IPS-11a (cell line): Measurements from ENCODE around the gene C7orf25.

Experiments
- H3K4me3 ChIP-seq: one replicate; pipeline ENCODE4 v1.5.1; 2013; ENCODE audit warnings: low read depth, low read length, control low read depth

C7orf25 gene

DNA sequence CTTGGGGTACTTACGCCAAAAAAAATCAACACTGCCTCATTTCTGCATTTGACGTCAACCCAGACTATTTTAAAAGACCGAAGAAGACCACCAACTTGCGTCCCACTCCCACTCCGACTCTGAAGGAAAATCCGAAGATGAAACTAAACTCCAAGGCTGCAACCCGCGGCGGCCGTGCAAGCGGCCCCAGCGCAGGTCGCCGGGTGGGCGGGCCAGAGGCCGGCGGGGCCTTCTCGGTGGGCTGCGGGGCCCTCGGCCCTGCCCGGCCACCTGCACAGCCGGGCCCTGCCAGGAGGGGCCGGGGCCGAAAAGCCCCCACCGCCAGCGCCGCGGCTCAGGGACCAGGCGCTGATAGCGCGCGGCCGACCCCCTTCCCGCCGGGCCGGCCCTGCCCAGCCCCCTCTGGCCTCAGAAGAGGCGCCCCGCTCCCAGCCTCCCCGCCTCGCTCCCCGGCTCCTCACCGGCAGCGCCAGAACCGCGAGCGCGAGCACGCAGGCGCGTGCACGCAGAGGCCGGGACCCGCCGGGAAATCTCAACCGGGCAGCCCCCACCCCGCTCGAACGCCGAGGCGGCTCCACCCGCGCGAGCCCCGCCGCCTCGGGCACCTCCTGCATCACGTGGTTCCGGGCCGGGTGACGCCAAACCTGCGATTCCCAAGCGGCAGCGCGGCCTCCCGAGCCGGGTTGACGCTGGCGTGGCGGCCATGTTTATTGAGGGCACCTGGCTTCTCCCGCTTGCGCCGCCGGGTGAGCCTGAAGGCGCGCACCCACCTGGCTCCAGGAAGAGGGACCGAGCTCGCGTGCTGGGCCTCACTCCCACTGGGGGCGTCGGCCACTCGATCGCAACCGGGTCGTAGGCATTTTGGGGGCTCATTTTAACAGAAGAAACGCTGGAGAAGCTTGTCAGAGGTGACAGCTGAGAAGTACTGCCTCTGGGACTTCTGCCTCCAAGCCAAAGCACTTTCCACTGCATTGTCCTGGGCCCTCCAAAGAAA lies at the start of gene C7orf25:
TSS of gene C7orf25 (minus strand) at position 617 of the 994 bp plus-strand sequence. CDS start 1,170 bp downstream, outside the sequence.
- peak within 1 kb of the TSS; percentile 70 for H3K4me3 ChIP-seq

DNA sequence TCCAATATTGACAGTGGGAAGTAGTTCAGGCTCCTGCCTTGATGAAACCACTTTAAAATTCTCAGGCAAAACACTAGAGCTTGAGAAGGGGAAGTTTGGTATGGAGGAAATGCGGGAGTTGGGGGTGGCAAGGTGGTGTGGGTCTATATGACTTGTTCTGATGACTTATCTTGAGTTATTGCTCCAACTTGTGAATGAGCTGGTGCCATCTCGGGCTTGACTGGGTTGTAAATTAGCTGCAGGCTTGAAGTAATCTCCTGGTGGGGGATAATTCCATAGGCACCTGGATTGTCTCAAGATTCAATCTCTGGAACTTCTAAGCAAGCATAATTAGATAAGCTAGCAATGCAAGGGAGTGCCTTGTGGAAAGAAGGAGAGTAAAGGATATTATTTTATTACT lies 49.3 kb upstream of the C7orf25 start:
- no peak overlapping the region for H3K4me3 ChIP-seq

DNA sequence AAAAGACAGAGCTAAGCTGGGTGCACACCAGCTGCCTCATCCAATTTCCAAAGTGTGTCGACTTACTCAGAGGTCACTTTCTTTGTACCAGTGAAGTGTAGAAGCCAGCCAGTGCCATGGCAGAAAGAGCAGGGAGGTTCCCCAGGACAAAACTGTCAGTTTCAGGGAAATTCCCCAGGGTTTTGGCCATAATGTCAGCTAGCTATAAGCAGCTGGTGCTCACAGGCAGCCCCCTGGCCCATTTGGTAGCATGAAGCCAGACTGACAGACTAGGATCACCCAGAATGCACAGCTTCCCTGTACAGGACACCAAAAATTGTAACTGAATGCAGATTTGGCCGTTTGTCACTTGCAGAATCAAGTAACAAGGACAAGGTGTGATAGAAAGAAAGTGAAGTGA lies 48.9 kb upstream of the C7orf25 start:
- no peak overlapping the region for H3K4me3 ChIP-seq

DNA sequence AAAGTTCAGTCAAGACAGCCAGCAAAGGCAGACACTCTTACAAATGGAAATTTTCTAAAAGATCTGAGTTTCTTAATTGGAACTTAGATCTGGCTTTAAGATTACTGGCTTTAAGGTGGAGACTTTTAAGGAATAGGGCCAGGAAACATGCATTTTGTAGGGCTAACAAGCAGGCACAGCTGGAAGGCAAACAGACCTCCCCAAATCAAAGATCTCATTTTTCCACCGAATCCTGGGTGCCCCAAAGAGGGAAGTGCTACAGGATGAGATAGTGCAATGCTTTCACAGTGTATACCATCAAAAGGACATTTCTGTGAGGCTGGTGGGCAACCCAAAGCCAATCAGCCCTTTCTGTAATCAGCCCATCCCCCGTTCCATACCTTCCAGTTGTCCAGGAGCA lies 47.7 kb upstream of the C7orf25 start:
- no peak overlapping the region for H3K4me3 ChIP-seq

DNA sequence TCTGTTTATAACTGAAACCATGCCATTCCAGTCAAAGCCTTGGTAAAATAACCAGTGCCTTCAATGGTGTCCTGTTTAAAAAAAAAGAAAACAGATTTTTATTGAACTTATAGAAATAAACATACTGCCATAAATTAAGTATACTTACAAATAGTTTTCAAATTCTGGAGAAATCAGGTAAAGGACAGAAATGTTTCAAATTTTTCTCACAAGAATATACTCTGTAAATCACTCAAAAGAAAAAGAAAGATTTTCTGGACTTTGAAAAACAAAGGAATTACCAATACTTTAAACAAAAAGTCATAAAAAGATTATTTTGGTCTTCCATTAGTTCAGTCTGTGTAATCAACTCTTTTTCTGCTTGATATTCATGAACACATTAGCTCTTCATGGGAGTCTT lies 44.2 kb upstream of the C7orf25 start:
- no peak overlapping the region for H3K4me3 ChIP-seq

DNA sequence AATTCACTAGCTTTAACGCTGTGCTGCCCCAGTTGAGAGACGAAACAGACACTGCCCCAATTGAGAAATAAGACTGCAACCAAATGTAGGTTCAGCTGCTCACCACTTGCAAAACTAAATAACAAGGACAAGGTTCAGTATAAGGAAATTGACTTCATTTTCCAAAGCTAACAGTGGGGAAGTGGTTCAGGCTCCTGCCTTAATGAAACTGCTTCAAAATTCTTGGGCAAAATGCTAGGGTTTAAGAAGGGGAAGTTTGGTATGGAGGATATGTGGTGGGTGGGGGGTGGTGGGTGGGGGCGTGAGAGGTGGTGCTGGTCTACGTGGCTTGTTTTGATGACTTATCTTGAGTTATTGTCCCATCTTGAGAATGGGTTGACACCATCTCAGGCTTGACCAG lies 42.1 kb upstream of the C7orf25 start:
- H3K4me3 ChIP-seq, result no peak overlapping the region

DNA sequence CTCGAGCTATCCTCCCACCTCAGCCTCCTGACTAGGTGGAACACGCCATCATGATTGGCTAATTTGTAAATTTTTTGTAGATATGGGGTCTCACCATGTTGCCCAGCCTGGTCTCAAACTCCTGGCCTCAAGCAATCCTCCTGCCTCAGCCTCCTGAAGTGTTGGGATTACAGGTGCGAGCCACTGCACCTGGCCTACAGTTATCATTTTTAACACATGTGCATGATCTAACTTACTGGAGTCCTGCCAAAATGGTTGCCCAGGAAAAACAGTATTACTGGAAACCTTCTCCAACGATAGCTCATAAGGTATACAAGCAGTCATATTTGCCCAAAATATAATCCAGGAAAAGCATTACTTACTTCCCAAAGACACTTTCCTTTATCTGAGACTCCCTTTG lies 40.5 kb upstream of the C7orf25 start:
- H3K4me3 ChIP-seq, result no peak overlapping the region

DNA sequence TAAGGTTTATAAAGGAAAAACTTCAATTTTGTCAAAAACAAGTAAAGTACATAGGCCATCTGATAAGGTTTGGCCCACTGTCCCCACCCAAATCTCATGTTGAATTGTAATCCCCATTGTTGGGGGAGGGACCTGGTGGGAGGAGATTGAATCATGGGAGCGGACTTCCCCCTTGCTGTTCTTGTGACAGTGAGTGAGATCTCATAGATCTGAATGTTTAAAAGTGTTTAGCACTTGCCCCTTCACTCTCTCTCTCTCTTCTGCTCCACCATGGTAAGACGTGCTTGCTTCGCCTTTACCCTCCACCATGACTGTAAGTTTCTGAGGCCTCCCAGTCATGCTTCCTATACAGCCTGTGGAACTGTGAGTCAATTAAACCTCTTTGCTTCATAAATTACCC lies 38.5 kb upstream of the C7orf25 start:
- no peak overlapping the region for H3K4me3 ChIP-seq

DNA sequence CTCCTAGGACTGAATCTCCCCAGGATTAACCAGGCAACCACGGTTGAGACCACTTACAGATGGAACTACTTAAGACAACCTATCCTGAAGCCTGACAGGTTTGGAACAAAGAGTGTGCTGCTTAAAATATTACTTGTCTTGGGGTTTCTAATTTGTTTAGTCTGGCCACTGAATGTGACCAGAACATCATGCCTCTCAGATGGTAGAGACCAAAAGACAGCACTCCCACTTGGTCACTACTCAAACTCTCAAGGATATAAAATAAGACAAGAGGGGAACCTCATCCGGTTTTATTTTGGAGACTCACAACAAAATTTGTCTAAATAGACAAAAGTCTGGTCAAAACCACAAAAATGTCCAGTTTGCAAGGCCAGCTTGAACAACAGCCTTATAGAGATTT lies 35.7 kb upstream of the C7orf25 start:
- H3K4me3 ChIP-seq, result no peak overlapping the region

DNA sequence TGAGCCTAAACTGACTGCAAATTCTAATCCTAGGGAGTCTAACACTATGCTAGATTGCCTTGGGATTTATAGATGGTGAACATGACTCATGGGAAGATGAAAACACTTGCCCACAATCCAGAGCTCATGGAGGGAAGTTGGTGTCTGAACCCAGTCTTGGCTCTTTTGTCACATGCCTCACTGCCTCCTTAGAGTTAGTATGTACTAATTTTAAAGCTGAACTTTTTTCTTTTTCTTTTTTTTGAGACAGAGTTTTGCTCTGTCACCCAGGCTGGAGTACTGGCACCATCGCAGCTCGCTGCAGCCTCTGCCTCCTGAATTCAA lies 34.7 kb upstream of the C7orf25 start:
- H3K4me3 ChIP-seq, result no peak overlapping the region

DNA sequence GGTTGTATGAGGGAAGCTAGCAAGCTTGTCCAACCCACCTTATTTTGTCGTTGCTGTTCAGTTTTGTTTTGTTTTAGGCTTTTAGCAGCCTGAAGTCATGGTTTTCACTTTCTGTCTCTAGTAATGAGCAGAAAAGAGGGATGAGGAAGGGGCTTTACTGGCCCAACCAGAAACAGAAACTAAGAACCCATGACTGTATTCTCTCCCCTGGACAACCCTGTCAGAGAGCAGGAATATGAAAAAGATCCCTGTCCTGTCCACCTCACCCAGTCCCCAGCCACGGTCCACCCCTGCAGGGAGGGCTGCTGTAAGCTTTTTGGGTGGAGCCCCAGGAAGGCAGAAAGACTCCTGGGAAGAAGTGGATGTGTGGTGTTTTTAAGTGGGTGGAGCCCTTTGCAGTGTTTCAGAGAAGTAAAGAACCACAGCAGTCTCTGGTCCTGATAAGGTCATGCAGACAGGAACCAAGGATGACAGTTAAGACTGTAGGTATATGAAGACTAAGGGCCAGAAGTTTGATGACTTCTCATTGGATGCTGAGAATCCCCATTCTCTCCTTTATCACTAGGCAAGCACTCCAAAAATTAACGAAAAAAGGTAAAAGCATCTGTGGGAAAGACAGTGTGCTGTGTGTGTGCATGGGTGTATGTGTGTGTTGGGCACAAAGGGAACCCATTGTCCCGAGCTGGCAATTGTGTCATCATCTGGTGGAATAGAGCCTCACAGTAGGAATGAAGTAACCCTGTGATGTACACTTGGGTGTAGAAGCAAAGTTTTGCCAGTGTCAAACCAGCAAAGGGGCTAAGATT lies 34.2 kb upstream of the C7orf25 start:
- no peak overlapping the region for H3K4me3 ChIP-seq

DNA sequence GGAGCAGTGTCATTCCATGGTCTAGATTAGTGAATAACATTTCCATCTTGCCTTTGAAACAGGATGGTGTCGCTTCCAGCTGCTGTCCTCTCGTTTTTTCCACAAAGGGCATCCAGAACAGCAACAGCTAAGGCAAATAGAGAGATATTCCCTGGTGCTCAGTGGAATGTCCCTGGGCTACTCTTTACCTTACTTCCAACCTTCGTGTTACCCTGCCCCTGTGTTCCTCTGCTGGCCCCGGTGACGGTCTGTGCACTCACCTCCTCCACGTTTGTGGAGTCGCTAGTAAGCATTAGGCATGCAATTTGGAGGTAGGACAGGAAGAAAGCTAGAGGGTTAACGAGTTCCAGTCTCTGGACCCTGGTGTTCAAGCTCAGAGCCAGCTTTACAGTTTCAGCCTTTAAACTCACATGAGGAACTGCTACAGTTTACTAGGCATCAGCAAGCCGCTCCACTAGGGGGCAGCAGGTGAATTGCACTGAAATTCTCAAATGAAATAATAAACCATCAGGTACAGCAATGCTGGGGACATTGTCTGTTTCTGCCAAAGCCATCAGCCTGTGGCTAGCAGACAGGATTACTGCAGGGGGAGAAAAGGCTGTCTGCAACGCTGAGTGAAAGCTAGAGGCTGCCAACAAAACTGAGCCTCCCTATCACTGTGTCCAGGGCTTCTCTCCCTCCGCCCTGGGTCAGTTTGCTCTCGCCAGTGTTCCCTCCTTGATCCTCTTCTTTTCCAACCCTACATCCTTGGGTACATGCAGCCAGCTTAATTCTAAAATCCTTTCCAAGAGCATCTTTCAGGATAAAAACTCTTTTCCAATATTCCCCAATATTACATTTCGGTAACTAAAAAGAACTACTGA lies 29.3 kb upstream of the C7orf25 start:
- no peak overlapping the region for H3K4me3 ChIP-seq

DNA sequence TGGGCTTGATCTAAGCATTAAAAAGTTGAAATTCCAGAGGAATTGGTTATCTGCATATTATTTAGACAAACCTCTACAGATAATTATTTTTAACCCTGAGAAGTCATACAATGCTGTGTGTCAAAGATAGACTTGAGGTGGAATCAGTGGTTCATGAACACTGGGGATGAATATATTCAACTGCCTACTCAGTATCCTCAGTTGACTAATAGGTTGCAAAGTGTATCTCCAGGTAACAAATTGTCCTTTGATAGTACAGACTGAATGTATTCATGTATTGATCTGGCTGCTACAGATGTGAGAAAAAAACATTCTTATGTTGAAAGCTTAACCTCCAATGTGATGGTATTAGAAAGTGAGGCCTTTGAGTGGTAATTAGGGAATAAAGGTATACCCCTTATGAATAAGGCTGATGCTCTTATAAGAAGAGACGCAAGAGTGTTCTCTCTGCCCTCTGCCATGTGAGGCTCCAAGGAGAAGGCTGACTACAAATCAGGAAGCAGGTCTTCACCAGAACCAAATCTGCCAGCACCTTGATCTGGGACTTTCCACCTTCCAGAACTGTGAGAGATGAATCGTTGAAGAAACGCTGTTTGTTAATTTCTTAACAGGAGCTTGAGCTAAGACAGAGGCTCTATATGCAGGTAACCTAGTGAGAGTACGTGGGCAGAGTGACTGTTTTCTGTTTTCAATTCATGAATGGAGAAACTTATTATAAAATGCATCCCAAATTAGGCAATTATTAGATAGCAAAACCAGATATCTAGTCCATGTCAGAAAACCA lies 27.8 kb upstream of the C7orf25 start:
- no peak overlapping the region for H3K4me3 ChIP-seq

DNA sequence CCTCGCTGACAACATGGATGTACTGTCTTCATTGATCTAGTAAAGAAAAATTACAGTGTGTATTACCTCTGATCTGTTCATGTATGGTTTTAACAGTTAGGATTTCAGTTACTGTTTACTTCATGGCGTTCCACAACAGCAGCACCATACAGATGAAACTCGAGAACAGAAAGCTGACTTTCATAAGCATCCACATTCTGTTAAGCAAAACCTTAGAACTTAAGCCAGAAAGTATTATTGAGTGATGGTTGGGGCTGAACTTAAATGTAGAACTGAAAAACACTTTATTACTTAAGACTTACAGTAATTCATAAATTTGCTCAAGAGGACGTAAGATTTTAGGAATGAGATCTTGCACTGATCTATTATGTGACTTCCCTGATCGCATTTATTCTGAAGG lies 24.0 kb upstream of the C7orf25 start:
- no peak overlapping the region for H3K4me3 ChIP-seq

DNA sequence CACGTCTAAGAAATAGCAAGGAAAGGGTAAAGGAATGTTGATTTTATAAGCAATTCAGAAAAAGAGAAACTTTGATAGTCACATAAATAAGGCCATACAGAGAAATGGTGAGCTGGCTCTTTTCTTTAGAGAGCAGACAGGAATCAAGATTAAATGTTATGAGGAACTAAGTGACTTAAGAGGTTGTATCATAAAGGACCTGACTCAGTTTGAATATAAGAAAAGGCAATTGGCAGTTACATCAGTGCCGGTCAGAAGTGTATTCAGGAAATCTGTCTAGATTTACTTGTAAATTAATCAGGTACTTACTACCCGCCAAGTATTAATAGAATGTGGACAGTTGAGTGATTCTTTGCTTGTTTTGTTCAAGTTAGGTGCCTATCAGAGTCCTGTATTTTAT lies 22.4 kb upstream of the C7orf25 start:
- H3K4me3 ChIP-seq, result no peak overlapping the region

DNA sequence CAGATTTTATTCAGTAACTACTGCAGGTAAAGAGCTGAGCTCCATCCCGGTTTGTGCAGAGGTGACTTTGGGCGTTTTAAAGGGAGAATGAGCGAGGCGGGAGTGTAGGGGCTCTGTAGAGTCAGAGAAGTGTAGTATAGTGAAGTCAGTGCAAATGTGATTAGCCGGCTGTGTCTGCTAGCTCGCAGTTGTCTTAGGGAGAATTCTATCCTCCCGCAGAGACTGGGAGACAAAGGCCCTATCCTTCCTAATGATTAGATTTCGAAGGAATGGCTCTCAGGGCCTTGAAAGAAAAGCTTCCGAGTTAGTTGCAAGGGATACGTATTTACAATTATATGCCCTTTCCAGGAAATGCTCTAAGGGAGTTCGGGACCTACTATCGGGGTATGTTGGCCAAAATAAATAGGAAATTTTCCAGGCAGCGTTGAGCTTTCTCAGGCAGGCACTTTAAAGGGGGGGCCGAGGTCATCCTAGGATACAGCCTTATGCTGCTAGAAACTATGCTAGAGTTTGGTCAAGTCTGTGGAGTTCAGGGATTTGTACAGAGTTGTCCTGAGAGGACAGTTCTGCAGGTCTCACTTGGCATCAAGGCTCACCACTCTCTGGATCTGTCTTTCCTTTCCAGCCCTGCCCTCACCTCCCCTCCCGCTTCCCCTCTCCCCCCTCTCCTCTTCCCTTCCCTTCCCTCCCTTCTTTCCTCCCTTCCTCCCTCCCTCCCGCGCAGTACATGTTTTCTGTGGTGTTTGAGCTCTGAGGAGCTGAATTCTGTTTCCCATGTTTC lies 21.1 kb upstream of the C7orf25 start:
- H3K4me3 ChIP-seq, result peak overlapping the region; percentile 82

DNA sequence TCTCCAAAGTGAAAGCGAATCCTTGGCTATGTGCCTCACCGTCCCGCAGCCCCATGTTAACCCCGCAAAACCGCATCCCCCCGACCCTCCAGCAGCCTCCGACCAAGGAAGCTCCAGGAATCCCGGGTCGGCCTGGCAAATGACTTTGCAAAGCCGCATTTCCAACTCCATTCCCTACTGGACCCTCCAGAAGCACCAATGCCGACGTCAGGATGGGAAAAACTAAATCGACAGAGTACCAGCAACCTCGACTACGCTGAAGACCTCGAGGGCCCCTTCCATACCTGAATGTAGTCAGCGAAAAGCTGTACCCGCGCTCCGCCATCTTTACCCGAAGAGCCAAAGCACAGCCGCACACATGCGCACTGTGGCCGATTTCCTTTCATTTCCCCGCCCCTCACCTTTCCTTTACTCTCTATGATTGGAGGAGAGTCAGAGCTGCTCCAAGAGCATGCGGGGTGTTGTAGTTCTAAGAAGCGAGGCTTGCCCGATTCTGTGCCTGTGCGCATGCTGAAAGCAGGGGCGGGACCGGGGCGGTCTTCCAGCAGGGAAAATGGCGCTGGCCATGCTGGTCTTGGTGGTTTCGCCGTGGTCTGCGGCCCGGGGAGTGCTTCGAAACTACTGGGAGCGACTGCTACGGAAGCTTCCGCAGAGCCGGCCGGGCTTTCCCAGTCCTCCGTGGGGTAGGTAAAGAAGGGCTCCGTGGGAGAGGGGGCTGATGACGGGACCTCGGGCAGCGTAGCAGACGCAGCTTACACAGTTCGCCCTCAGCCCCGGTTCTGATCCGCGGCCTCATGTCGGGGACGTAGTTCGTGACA lies 20.2 kb upstream of the C7orf25 start, which contains the start of the genes MRPL32 and PSMA2:
TSS of gene MRPL32 (plus strand) at position 543 of the 818 bp plus-strand sequence. CDS start at position 554, 11 bp downstream.
TSS of gene PSMA2 (minus strand) at position 341 of the 818 bp plus-strand sequence. CDS start at position 325, 16 bp downstream.
- peak within 1 kb of the TSS; percentile 82 for H3K4me3 ChIP-seq

DNA sequence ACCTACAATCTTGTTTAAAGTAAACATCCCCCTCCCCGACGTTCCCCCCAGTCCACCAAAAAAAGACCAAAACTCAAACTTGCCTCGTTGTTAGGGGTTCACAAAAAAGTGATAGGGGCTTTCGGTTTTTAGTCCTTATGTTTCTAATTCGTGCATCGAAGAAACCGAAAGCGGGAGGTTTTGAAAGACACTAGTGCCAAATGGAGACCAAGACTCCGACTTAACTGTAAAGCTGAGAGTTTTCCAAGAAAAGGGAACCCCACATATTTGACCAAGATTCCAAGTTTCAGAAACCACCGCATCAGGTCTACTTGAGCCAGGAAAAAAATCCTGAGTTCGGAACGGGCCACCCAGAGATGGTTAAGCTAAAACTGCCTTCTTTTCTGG lies 19.6 kb upstream of the C7orf25 start:
- peak overlapping the region; percentile 82 for H3K4me3 ChIP-seq
